ENCODE measurements around the gene GPS1.

DNA sequence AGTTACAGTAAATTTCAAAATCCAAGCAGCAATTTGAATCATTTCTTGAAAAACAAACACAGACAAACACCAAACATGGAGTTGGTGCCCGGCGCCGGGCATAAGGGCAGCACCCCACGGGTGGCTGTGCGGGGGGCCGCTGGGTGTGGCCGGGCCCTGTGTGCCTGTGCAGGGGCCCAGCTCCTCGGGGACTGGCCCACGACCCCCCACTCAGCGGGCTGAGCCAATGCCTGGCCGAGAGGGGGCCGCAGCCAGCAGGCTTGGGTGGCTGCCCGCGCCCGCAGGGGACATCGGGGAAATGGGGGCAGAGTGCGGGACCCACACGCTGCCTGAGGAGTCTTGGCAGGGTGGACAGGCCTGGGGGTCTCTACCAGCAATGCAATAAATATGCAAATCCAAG, 26.7 kb downstream of the GPS1 start:
- TF ChIP-seq, protein P1, sequence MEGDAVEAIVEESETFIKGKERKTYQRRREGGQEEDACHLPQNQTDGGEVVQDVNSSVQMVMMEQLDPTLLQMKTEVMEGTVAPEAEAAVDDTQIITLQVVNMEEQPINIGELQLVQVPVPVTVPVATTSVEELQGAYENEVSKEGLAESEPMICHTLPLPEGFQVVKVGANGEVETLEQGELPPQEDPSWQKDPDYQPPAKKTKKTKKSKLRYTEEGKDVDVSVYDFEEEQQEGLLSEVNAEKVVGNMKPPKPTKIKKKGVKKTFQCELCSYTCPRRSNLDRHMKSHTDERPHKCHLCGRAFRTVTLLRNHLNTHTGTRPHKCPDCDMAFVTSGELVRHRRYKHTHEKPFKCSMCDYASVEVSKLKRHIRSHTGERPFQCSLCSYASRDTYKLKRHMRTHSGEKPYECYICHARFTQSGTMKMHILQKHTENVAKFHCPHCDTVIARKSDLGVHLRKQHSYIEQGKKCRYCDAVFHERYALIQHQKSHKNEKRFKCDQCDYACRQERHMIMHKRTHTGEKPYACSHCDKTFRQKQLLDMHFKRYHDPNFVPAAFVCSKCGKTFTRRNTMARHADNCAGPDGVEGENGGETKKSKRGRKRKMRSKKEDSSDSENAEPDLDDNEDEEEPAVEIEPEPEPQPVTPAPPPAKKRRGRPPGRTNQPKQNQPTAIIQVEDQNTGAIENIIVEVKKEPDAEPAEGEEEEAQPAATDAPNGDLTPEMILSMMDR (IDR thresholded peaks at IDR 0.05) = no peak
- TF ChIP-seq POLR2A (IDR thresholded peaks at IDR 0.05) = no peak

All from vagina (tissue), 2 donors.